HUES48 (cell line): Measurements from ENCODE around the gene SEMA6A.

Experiments
- H3K27ac ChIP-seq: one replicate; pipeline ENCODE4 v1.7.0; 2013; ENCODE audit warnings: low read depth, low read length, inconsistent platforms
- H3K27me3 ChIP-seq: 2 replicates; pipeline ENCODE4 v1.6.1; 2013; ENCODE audit warnings: mild to moderate bottlenecking, low read length; ENCODE audit not compliant: control insufficient read depth, insufficient read depth
- H3K36me3 ChIP-seq: 2 replicates; pipeline ENCODE4 v1.6.1; 2013; ENCODE audit warnings: low read length; ENCODE audit not compliant: control insufficient read depth, insufficient read depth
- H3K4me1 ChIP-seq: 2 replicates; pipeline ENCODE4 v1.6.1; 2013; ENCODE audit warnings: mild to moderate bottlenecking, low read length; ENCODE audit not compliant: control insufficient read depth, insufficient read depth
- H3K4me3 ChIP-seq: 2 replicates; pipeline ENCODE4 v1.5.1; 2013; ENCODE audit warnings: mild to moderate bottlenecking, low read depth, low read length
- H3K9ac ChIP-seq: 2 replicates; pipeline ENCODE4 v1.6.1; 2013; ENCODE audit warnings: mild to moderate bottlenecking, low read depth, low read length, moderate library complexity
- H3K9me3 ChIP-seq: 2 replicates; pipeline ENCODE4 v1.6.1; 2013; ENCODE audit warnings: low read length; ENCODE audit not compliant: control insufficient read depth, insufficient read depth

SEMA6A gene

DNA sequence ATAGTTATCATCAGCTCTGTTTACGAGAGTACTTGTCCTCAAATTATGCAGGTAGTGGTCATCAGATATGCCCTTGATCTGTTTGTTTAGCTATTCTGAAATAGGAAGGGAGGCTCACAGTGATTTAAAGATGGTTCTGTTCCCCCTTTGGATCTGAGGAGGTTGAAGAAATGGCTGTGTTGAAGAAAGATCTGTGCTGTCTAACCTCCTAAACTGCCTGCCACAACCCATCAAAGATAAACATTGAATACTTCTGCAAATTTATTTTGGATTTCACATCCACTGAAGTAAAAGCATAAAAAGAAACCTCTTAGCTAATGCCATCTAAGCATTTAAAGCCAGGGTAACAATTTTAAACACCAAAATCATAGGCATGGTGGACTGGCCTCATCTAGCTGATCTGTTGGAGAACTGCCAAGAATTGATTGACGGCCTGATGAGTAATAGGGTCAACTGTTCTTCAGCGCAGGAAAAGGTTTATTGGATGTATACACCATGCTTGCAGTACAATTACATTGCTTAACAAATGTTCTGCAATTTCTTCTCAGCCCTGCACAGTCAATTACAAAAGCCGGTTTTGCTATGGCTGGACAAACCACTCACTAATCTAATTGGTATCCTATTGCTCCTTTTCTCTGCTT lies 97.6 kb downstream of the SEMA6A start:
- Histone ChIP-seq H3K27ac (no peak overlapping the region), H3K9ac (no peak overlapping the region), H3K4me1 (no peaks in the 10 kb centered on the region), H3K27me3 (no peaks in the 10 kb centered on the region), H3K4me3 (no peak overlapping the region), H3K36me3 (peaks cover 100% of the 10 kb centered on the region), H3K9me3 (no peaks in the 10 kb centered on the region)

GRCh38 chr5:116475338-116475737 lies 99.3 kb downstream of the SEMA6A start:
- no peak overlapping the region for H3K27ac ChIP-seq

GRCh38 chr5:116473706-116474105 lies 100.9 kb downstream of the SEMA6A start:
- Histone ChIP-seq H3K27me3 (no peaks in the 10 kb centered on the region), H3K9me3 (no peaks in the 10 kb centered on the region), H3K4me3 (no peak overlapping the region), H3K9ac (no peak overlapping the region), H3K4me1 (no peaks in the 10 kb centered on the region), H3K36me3 (peaks cover 100% of the 10 kb centered on the region), H3K27ac (no peak overlapping the region)

More at GRCh38 chr5:116475338-116475737, 99.3 kb downstream of the SEMA6A start:
- Histone ChIP-seq H3K36me3 (peaks cover 100% of the 10 kb centered on the region), H3K4me1 (no peaks in the 10 kb centered on the region), H3K9ac (no peak overlapping the region), H3K4me3 (no peak overlapping the region), H3K27me3 (no peaks in the 10 kb centered on the region), H3K9me3 (no peaks in the 10 kb centered on the region)

- no peaks in the 10 kb centered on the region for H3K4me1 ChIP-seq
- H3K9me3 ChIP-seq, result no peaks in the 10 kb centered on the region
- peaks cover 100% of the 10 kb centered on the region for H3K36me3 ChIP-seq
- H3K4me3 ChIP-seq, result no peak overlapping the region
- H3K9ac ChIP-seq, result no peak overlapping the region
- H3K27me3 ChIP-seq, result no peaks in the 10 kb centered on the region
- no peak overlapping the region for H3K27ac ChIP-seq
These were observed 102.3 kb downstream of the SEMA6A start for GRCh38 chr5:116472274-116472673.

DNA sequence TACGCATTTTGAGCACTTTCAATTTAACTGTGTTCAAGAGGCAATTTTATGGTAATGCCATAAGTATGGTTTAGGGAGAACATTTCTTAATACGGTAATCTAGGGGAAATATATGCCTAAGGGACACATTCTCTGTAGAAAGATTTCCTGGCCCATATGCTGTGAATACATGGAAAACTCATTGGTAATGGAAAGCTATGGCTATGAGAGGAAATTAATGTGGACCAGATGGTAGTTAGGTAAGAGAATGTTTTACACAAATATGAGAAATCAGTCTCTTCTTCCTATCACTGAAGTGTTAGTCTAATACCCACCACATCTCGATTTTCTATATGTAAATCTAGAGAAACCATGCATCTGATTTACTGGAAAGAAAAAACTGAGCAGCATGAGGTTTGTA lies 105.0 kb downstream of the SEMA6A start:
- Histone ChIP-seq H3K9ac (no peak overlapping the region), H3K36me3 (peaks cover 98% of the 10 kb centered on the region), H3K4me3 (no peak overlapping the region), H3K27ac (no peak overlapping the region), H3K27me3 (no peaks in the 10 kb centered on the region), H3K4me1 (no peaks in the 10 kb centered on the region), H3K9me3 (no peaks in the 10 kb centered on the region)

DNA sequence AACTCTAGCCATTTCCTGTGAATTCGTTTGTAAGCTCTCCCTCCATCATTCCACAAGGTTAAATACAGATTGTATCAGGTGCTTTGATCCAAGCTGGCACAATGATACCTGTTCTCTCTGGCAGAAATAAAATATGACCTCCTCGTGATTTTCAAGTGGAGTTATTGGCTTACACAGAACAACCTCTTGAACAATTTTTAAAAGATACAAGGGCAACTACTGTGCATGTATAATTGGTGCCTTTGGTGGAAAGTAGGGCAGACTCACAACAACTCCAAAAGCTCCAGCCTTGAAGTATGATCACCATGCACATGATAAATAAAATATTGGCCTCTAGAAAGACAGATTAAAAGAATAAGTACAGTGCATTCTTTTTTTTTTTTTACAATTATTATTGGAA lies 106.0 kb downstream of the SEMA6A start:
- Histone ChIP-seq H3K4me1 (no peaks in the 10 kb centered on the region), H3K27ac (no peak overlapping the region), H3K27me3 (no peaks in the 10 kb centered on the region), H3K9me3 (no peaks in the 10 kb centered on the region), H3K4me3 (no peak overlapping the region), H3K9ac (no peak overlapping the region), H3K36me3 (peaks cover 98% of the 10 kb centered on the region)

DNA sequence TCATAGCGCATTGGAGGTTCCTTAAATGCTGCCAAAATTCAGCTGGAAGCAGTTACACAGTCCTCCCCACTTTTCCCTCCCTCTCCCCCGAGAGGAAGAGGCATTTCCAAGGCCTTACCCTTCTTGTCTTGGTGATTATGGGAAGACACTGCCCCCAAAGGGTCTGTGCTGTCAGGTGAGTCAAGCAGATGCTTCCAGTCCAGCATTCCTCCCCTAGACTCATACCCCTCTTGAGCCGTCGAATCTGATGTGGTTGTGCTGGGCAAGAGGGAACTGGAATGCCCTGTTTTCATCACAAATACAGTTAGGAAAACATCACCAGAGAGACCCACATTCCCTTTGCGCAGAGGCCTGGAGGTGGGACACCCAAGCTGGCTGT lies 107.2 kb downstream of the SEMA6A start:
- Histone ChIP-seq H3K9me3 (no peaks in the 10 kb centered on the region), H3K36me3 (peaks cover 98% of the 10 kb centered on the region), H3K27me3 (no peaks in the 10 kb centered on the region), H3K9ac (no peak overlapping the region), H3K27ac (no peak overlapping the region), H3K4me1 (no peaks in the 10 kb centered on the region; the same call in 1 of the 2 replicates), H3K4me3 (no peak overlapping the region)

GRCh38 chr5:116466727-116467464 lies 107.7 kb downstream of the SEMA6A start:
- peaks cover 4% of the 10 kb centered on the region; the same call in 1 of the 2 replicates for H3K4me1 ChIP-seq
- H3K9me3 ChIP-seq, result no peaks in the 10 kb centered on the region
- H3K36me3 ChIP-seq, result peaks cover 98% of the 10 kb centered on the region
- no peaks in the 10 kb centered on the region for H3K27me3 ChIP-seq
- no peak overlapping the region for H3K4me3 ChIP-seq
- H3K9ac ChIP-seq, result no peak overlapping the region
- no peak overlapping the region for H3K27ac ChIP-seq

- Histone ChIP-seq H3K9me3 (no peaks in the 10 kb centered on the region), H3K4me3 (no peak overlapping the region), H3K9ac (no peak overlapping the region), H3K27ac (no peak overlapping the region), H3K36me3 (peaks cover 95% of the 10 kb centered on the region), H3K4me1 (peaks cover 13% of the 10 kb centered on the region; the same call in 1 of the 2 replicates), H3K27me3 (no peaks in the 10 kb centered on the region)
These were observed 109.2 kb downstream of the SEMA6A start for GRCh38 chr5:116465411-116465810.

GRCh38 chr5:116464144-116464708 lies 110.4 kb downstream of the SEMA6A start:
- Histone ChIP-seq H3K27me3 (no peaks in the 10 kb centered on the region), H3K9ac (no peak overlapping the region), H3K4me3 (no peak overlapping the region), H3K9me3 (no peaks in the 10 kb centered on the region), H3K4me1 (peaks cover 13% of the 10 kb centered on the region; the same call in 1 of the 2 replicates), H3K27ac (no peak overlapping the region), H3K36me3 (peaks cover 95% of the 10 kb centered on the region)

- no peak overlapping the region for H3K27ac ChIP-seq
- H3K27me3 ChIP-seq, result no peaks in the 10 kb centered on the region
- no peaks in the 10 kb centered on the region for H3K9me3 ChIP-seq
- peaks cover 13% of the 10 kb centered on the region; the same call in 1 of the 2 replicates for H3K4me1 ChIP-seq
- H3K36me3 ChIP-seq, result peaks cover 95% of the 10 kb centered on the region
- H3K9ac ChIP-seq, result no peak overlapping the region
- no peak overlapping the region for H3K4me3 ChIP-seq
These were observed 112.1 kb downstream of the SEMA6A start for GRCh38 chr5:116462500-116462899.
